Neural progenitor cell (in vitro differentiated cells): ENCODE data around the gene FOXN4.

Source experiments
- EZH2 ChIP-seq: fragments of 200-600 bp; sonication (generic); IDR thresholded peaks from 2 replicates; pipeline ENCODE4 v1.6.1; 2017; ENCODE audit warnings: antibody characterized with exemption, mild to moderate bottlenecking, moderate library complexity
- TF ChIP-seq, protein P1 (sequence below): fragments of 200-600 bp; sonication (generic); IDR thresholded peaks from 2 replicates; pipeline ENCODE4 v1.5.1; 2017; ENCODE audit warnings: antibody characterized with exemption, mild to moderate bottlenecking

DNA sequence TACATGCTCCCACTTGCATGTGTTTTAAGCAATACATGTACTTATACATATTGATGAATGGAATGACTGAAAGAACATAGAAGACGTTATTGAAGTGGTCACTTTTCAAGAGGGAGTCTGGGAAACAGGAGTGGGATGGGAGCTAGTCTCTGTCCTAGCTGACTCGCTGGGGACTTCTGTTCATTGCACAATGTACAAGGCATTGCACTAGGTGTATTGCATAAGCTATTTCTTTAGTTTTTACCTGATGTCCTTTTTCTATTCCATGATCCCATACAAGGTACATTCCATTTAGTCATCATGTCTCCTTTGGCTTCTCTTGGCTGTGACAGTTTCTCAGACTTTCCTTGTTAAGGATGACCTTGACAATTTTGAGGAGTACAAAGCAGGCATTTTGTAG is 34.6 kb upstream of the FOXN4 start:
- TF ChIP-seq EZH2 = no peak
- TF ChIP-seq, protein P1, sequence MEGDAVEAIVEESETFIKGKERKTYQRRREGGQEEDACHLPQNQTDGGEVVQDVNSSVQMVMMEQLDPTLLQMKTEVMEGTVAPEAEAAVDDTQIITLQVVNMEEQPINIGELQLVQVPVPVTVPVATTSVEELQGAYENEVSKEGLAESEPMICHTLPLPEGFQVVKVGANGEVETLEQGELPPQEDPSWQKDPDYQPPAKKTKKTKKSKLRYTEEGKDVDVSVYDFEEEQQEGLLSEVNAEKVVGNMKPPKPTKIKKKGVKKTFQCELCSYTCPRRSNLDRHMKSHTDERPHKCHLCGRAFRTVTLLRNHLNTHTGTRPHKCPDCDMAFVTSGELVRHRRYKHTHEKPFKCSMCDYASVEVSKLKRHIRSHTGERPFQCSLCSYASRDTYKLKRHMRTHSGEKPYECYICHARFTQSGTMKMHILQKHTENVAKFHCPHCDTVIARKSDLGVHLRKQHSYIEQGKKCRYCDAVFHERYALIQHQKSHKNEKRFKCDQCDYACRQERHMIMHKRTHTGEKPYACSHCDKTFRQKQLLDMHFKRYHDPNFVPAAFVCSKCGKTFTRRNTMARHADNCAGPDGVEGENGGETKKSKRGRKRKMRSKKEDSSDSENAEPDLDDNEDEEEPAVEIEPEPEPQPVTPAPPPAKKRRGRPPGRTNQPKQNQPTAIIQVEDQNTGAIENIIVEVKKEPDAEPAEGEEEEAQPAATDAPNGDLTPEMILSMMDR = no peak
